ENCODE results near the gene OR51B6. TPM values are rescaled to one million over a fixed set of nuclear protein-coding genes. Genes with fewer than 3 reads are reported as not detected.
"Not testable (repeated sequence)": the region's sequence is repeated elsewhere in the genome, so short reads cannot be mapped to it uniquely, and the experiment has no call there.

The OR51B6 gene
- total RNA-seq, 2 donors from 2014 or later, result not detected

GRCh38 chr11:5339771-5340322 is 11.5 kb upstream of the OR51B6 start:
- no peaks in the 10 kb centered on the region for H3K9me3 ChIP-seq
- DNase-seq (ENCODE audit: low spot score) (no peak), ATAC-seq (ENCODE audit: insufficient number of reproducible peaks, low FRiP score, low read depth) (no peak)
- no peak overlapping the region for H3K27ac ChIP-seq
- TF ChIP-seq CTCF (IDR thresholded peaks at IDR 0.05), result no peak
- H3K36me3 ChIP-seq, result no peaks in the 10 kb centered on the region
- no peaks in the 10 kb centered on the region for H3K4me1 ChIP-seq (ENCODE audit: control insufficient read depth in 1 of 2, low read depth in 2 of 2)
- no peaks in the 10 kb centered on the region for H3K27me3 ChIP-seq (replicated peaks; ENCODE audit: insufficient read depth)
- no peak overlapping the region for H3K4me3 ChIP-seq

DNA sequence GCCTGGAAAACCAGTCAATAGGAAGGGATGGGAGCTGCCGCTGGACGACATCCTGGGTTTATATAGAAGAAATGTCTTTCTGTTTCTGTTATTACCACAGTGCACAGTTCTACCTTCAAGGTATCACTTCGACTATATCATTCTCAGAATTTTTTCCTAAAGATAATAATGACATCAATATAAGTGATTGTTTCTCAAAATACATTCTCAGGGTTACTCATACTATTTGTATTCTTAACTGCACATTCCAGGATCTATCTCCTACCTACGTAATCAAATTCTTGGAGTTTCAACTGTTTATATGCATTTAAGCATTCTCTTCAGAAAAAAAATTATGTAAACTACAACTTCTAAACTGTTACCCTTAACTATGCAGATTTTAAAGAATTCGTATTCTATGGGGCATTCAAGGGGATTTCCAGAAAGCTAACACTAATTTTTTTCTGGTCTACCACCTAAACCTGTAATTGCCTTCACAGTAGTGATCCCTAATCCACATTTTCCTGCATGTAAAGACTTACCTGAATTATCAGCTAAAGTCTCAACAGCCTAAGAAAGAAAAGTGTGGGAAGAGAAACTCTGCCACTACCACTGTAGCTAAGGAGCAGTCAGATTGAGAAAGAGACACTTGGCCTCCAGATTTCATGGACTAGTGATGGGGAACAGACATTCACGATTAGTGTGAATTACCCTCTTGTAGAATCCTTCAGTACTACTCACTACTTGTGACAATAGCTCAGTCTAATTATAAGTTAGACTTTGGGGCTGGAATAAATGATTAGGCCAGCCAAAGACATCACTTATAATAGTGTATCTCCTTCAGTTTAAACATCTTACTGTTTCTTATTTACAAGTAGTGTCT is 7.6 kb upstream of the OR51B6 start, which contains the start of gene OR51B5:
TSS of gene OR51B5 (minus strand) at position 51 of the 862 bp plus-strand sequence. CDS start at position 51, 0 bp downstream.
- Histone ChIP-seq H3K36me3 (no peaks in the 10 kb centered on the region), H3K27me3 (replicated peaks; ENCODE audit: insufficient read depth) (no peaks in the 10 kb centered on the region), H3K4me1 (ENCODE audit: control insufficient read depth in 1 of 2, low read depth in 2 of 2) (no peaks in the 10 kb centered on the region), H3K4me3 (no peak within 1 kb of the TSS), H3K27ac (no peak within 1 kb of the TSS), H3K9me3 (no peaks in the 10 kb centered on the region)
- ATAC-seq (ENCODE audit: insufficient number of reproducible peaks, low FRiP score, low read depth), result no peak
- DNase-seq (ENCODE audit: low spot score), result no peak
- no peak for TF ChIP-seq CTCF (IDR thresholded peaks at IDR 0.05)

GRCh38 chr11:5345831-5346230 is 5.5 kb upstream of the OR51B6 start:
- H3K9me3 ChIP-seq, result no peaks in the 10 kb centered on the region
- H3K27ac ChIP-seq, result no peak overlapping the region
- no peak overlapping the region for H3K4me3 ChIP-seq
- no peak for ATAC-seq (ENCODE audit: insufficient number of reproducible peaks, low FRiP score, low read depth)
- no peak for DNase-seq (ENCODE audit: low spot score)
- no peaks in the 10 kb centered on the region for H3K27me3 ChIP-seq (replicated peaks; ENCODE audit: insufficient read depth)
- TF ChIP-seq CTCF (IDR thresholded peaks at IDR 0.05), result no peak
- H3K36me3 ChIP-seq, result no peaks in the 10 kb centered on the region
- H3K4me1 ChIP-seq (ENCODE audit: control insufficient read depth in 1 of 2, low read depth in 2 of 2), result no peaks in the 10 kb centered on the region

DNA sequence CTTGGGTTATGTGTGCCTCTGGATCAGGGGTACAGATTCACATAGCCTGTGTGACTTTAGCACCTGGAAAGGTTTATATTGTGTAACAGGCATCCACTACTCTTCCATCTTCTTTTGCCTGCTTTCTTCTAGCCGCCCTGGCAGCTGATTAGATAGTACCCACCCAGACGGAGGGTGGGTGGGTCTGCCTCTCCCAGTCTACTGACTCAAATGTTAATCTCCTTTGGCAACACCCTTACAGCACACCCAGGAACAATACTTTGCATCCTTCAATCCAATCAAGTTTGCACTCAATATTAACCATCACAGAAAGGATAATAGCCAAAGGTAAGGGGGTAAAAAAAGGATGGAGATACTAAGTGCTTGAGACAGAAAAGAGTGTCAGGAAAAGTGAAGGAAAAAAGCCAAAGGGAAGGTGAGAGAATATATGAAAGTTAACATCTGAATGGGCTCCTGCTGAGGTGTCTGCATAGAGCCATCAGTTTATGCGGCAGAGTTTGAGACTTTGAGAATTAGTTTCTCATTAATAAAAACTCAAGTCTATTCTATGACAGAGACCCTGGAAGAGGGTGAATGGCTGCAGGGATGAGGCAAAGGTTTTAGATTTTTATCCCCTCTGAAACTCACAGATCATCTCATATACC is 2.6 kb upstream of the OR51B6 start:
- ATAC-seq (ENCODE audit: insufficient number of reproducible peaks, low FRiP score, low read depth), result no peak
- no peak for TF ChIP-seq CTCF (IDR thresholded peaks at IDR 0.05)
- Histone ChIP-seq H3K36me3 (no peaks in the 10 kb centered on the region), H3K4me3 (no peak overlapping the region), H3K27ac (no peak overlapping the region), H3K4me1 (ENCODE audit: control insufficient read depth in 1 of 2, low read depth in 2 of 2) (no peaks in the 10 kb centered on the region), H3K27me3 (replicated peaks; ENCODE audit: insufficient read depth) (no peaks in the 10 kb centered on the region), H3K9me3 (no peaks in the 10 kb centered on the region)
- no peak for DNase-seq (ENCODE audit: low spot score)

GRCh38 chr11:5349550-5349949 is 1.8 kb upstream of the OR51B6 start:
- no peak for ATAC-seq (ENCODE audit: insufficient number of reproducible peaks, low FRiP score, low read depth)
- Histone ChIP-seq H3K27me3 (replicated peaks; ENCODE audit: insufficient read depth) (no peaks in the 10 kb centered on the region), H3K4me3 (no peak overlapping the region), H3K36me3 (no peaks in the 10 kb centered on the region), H3K4me1 (ENCODE audit: control insufficient read depth in 1 of 2, low read depth in 2 of 2) (no peaks in the 10 kb centered on the region), H3K27ac (no peak overlapping the region), H3K9me3 (no peaks in the 10 kb centered on the region)
- no peak for DNase-seq (ENCODE audit: low spot score)
- no peak for TF ChIP-seq CTCF (IDR thresholded peaks at IDR 0.05)

DNA sequence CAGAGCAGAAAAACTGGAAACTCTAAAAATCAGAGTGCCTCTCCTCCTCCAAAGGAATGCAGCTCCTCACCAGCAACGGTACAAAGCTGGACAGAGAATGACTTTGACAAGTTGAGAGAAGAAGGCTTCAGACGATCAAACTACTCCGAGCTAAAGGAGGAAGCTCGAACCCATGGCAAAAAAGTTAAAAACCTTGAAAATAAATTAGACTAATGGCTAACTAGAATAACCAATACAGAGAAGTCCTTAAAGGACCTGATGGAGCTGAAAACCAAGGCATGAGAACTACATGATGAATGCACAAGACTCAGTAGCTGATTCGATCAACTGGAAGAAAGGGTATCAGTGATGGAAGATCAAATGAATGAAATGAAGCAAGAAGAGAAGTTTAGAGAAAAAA is 4.7 kb downstream of the OR51B6 start:
- H3K4me3 ChIP-seq; H3K9me3 ChIP-seq; ATAC-seq (ENCODE audit: insufficient number of reproducible peaks, low FRiP score, low read depth); H3K4me1 ChIP-seq (ENCODE audit: control insufficient read depth in 1 of 2, low read depth in 2 of 2); H3K27ac ChIP-seq; H3K36me3 ChIP-seq; DNase-seq (ENCODE audit: low spot score); H3K27me3 ChIP-seq (replicated peaks; ENCODE audit: insufficient read depth): not testable (repeated sequence)

Measured in thoracic aorta (tissue), 2 donors.